NCI-H2227 treated with DMSO at 0.1 percent for 48 hours (cell line): ENCODE measurements around the gene P2RX6.

Experiments used
- DNase-seq: peaks from one replicate; lab custom pipeline; 2025; lab: John Stamatoyannopoulos, UW

Gene P2RX6

DNA sequence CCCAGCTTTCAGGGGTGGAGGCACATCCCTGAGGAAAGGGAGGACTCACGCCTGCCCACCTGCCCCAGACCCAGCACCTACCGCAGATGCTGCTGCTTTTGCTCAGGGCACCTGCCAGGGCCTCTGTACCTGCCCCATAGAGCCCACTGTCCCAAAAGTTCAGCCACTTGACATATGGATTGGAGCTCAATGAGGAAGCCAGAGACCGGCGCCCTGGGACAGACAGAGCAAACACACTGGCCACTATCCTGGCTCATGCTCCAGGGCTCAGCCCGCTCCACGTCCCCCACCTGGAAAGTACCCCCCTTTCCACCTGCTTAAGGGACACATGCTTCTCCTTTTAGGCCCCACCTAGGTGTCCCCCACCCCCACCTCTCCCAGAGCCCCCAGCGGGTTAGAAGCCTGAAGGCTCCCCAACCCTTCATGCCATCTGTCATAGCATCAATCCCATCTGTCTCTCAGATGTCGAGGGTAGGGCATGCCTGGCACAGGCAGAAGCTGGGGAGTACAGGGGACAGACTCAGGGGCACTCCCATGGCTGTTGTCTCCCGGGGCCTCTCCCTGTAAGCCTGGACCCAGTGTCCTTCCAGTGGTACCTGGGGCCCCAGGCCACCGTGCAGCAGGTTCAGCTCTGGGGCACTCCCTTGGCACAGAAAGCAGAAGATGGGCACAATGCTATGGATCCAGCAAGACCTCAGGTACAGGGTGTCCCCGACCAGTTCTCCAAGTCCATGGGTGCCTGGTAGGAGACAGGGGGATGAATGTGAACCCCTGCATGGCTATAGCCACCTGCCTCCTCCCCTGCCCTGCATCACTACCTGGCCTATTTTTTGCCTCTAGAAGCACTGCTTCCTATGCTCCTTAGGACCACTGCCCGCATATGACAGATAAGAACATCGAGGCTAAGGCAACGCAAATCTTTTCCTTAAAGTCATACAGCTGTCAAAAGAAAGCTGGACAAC is 2.2 kb upstream of the P2RX6 start:
- no peak for DNase-seq

GRCh38 chr22:21013657-21014201 is 1.2 kb upstream of the P2RX6 start:
- no peak for DNase-seq

DNA sequence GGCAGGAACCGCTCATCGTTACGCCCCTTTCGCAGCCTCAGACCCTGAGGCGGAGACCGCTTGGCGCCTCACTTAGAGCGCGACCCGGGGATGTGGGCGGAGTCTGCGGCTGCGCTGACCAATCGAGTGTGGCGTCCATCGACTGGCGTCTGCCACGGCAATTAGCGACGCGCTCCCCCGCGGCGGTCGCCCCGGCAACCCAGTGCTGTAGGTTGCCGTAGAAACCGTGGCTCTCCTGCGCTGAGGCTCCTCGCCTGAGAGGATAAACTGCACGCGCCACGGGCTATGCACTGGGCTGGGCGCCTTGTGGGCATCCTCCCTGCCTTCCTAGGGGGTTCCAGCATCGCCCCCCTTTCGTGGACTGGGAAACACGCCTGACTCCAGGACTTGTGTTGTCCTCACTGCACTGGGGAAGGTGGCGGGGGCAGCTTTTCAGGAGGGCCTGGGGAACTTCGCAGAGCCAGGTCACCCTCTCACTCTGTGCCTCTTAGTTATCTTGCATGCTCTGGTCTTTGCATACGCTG is 701 bp upstream of the P2RX6 start:
- peak; percentile 98 for DNase-seq

- no peak for DNase-seq
Measured at GRCh38 chr22:21015466-21016006, 571 bp downstream of the P2RX6 start.

DNA sequence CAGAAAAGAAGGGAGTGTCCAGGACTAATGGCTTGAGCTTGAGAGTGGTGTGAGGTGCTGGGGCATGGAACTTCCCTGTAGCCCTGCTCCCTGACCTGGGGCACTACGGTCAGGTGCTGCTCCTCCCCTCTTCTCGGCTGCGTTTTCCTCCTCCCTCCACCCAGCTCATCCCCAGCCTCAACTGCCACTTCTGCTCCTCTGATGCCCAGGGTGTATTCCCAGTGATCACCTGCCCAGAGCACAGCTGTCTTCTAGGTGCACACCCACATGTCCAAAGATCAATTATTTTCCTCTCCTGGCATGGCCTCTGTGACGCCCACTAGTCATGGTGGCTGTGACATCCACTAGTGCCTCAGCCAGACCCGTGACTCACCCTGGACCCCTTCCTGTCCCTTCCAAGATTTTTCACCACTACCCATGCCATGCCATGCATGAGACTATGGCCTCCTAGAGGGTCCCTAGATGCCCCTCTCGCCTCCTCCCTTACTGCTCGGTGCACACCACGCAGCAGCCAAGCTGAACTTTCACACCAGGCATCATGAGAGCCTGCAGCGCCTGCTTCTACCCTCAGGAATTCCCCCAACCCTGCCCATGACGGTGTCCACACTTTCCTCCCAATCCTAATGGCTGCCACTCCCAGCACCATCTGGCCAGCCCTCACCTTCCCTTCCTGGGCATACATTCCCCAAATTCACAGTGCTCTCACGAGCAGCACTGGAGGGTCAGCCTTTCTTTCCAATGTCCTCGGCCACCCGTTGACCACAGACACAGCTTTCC is 1.9 kb downstream of the P2RX6 start:
- DNase-seq = no peak

GRCh38 chr22:21018314-21018713 is 3.3 kb downstream of the P2RX6 start:
- no peak for DNase-seq

DNA sequence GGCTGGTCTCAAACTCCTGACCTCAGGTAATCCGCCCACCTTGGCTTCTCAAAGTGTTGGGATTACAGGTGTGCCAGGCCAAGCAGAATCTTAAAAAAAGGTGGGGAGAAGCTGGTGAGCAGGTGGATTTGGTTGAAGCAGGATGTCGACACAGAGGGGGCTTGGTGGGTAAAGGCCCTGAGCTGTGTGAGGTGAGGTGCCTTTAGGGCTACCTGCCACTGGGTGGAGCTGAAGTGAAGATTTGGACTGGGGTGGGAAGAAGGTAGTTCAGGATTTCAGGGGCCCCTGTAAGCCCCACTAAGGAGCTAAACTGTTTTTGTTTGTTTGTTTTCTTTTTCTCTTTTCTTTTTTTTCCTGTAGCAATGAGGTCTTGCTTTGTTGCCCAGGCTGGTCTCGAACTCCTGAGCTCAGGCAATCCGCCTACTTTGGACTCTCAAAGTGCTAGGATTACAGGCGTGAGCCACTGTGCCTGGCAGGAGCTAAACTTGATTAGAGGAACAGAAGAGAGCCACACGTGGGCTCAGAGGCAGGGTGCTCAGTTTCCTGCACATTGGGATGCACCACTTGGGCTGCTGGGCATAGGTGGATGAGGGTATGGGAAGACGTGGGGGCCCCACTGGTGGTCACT is 6.0 kb downstream of the P2RX6 start:
- no peak for DNase-seq

DNA sequence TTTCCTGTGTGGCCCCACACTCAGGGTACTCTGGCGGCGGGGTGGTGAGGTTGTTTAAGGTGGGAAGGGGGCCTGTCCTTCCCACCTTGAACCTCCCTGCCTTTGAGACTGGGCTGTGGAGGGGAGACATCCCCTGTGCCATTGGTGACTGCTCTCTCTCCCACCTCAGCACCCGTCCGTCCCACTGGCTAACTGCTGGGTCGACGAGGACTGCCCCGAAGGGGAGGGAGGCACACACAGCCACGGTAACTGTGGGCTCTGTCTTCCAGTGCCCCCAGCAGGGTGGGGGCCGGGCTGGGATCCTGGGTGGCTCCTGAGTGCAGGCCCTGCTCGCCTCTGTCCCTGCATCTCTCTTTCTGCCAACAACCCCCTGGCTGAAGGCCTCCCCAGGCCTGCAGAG is 7.5 kb downstream of the P2RX6 start:
- no peak for DNase-seq

GRCh38 chr22:21022955-21023614 is 8.1 kb downstream of the P2RX6 start:
- DNase-seq = no peak

- DNase-seq = no peak
Measured at GRCh38 chr22:21025266-21025665, 10.3 kb downstream of the P2RX6 start.

GRCh38 chr22:21025763-21026755 is 11.1 kb downstream of the P2RX6 start:
- DNase-seq = no peak

DNA sequence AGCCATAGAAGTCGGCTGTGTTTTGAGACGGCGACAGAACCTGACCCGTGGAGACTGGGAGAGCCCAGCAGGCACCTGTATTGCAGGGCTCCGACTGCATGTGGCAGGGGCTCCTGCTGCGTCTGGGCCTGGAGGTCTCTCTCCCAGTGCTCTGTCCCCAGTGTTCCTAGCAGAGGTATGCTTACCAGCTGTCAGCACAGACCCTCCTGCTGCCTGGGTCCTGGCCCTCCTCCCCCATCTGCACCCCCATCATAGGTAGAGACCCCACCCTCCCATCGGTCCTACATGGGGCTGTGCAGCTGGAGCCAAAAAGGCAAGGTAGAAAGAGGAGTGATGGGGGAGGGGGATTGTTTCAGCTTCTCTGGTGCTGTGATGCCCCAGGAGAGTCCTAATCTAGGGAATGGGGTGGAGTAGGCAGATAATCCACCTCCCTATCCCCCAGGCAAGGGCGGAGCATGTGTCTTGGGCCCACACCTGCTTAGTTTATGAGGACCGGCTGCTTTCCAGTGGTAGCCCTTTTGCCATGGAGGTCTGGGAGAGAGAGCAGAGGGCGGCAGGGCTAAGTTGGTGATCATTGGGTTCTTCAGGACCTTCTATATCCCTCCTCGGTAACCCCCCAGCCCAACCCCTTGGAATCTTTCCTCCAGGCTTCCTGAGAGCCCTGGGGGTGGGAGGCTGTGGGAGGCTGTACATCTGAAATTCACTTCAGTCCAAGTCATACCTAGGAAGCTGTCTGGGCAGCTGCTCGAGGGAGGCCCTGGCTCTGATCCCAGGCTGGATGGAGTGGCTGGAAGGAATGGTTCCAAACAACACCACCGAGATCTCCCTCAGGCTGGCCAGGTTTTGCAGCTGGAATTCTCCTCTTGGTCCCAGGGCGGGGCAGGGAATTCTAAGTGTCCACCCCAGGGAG is 12.1 kb downstream of the P2RX6 start:
- DNase-seq = no peak

GRCh38 chr22:21028277-21029251 is 13.6 kb downstream of the P2RX6 start:
- no peak for DNase-seq

DNA sequence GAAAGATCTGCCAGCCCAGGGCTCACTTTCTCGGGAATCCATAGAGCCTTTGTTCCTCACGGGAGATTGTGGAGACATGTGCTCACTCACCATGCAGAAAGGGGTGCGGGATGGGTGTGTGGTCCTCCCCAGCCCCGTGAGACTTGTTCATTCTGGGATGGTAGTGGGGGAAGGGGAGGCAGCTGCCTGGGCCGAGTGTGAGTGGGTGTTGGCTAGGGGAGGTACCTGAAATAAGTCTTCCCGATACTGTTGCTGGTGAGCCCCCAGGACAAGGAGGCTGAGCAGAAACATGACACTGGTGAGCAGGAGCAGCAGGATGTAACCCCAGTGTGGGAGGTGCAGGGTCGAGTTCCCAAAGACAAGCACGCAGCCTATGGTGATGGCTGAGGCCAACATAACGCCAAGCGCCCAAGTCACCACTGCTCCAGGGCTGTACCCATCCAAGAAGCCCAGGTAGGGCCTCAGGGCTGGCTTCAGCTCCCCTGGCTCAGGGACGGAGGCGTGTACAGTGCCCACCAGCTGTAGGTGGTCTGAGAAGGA is 14.6 kb downstream of the P2RX6 start:
- DNase-seq = no peak

DNA sequence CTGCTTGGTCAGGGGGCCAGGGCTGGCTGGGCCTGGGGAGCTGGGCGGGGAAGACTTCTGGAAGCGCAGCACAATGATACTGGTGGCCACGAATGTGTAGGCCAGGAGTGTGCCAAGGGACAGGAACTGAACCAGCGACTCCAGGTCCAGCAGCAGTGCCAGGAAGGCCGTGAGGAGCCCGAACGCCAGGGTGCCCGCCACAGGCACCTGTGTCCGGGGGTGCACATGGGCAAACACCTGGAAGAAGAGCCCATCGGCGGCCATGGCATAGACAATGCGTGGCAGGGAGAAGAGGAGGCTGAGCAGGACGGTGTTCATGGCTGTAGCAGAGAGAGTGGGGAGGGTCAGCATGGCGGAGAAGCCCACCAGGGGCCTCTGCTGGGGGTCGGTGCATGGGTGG is 15.1 kb downstream of the P2RX6 start:
- no peak for DNase-seq

GRCh38 chr22:21030621-21031544 is 15.9 kb downstream of the P2RX6 start:
- no peak for DNase-seq
